NK-92 (cell line): Measurements from ENCODE around the gene AMFR.

Source experiments
- DNase-seq: peaks from one replicate; lab custom pipeline; 2025; ENCODE audit not compliant: unreplicated experiment; lab: John Stamatoyannopoulos, UW

The AMFR gene

DNA sequence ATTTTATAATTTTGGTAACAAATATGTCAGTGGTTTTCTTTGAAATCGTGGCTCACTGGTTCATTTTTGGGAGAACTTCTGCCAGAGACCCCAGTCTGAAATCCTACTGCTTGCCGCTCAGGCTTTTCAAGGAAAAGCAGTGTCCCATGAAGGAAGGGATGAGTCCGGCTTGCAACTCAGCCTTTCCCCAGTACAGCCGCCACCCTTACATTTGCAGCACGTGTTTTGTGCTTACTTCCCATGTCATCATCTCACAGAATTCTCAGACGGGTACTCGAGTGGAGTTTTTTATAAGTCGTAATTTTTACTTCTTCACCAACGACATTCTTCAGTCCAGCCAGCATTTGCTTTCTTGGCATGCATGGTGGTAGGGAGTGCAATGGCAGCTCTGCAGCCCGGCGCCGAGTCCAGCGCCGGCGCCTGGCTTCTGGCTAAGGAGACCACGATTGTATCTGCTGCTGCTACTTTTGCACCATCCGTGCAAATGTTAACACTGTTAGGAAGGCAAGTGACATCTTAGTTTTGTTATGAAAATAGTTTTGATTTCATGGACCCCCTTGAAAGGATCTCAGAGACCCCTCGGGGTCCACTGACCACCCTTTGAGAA is 111.0 kb downstream of the AMFR start:
- no peak for DNase-seq

DNA sequence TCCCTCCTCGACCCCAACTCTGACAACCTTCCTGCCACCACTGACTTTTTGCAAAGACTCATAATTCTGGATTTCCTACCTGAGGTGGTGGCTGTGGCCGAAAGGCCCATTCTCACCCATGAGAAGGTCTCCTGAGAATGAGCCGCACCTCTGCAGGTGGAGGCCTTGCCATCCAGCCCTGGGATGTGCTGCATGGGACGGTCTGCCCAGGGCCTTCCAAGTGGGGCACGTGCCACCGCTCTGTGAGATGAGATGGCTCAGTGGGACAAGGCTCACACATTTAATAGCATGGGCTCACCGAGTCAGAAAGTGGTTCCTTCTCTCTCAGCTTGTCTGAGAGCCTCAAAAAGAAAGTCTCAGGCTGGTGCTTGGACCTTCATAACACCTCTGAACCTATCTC is 112.8 kb downstream of the AMFR start:
- no peak for DNase-seq

DNA sequence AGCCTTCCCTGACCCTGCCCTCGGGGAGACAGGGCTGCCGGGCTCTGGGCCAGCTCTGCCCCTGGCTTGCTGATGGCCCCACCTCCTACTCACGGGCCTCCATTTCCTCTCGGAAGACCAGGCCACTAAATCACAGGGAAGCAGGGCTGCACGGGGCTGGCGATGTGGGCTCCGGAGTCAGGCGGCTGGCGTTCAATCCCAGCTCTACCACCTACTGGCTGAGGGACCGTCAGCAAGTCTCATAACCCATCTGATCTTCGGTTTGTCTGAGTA is 113.4 kb downstream of the AMFR start:
- no peak for DNase-seq
